ENCODE measurements around the gene MSH3.
"Not testable (repeated sequence)": the region's sequence is repeated elsewhere in the genome, so short reads cannot be mapped to it uniquely, and the experiment has no call there.

MSH3 gene

DNA sequence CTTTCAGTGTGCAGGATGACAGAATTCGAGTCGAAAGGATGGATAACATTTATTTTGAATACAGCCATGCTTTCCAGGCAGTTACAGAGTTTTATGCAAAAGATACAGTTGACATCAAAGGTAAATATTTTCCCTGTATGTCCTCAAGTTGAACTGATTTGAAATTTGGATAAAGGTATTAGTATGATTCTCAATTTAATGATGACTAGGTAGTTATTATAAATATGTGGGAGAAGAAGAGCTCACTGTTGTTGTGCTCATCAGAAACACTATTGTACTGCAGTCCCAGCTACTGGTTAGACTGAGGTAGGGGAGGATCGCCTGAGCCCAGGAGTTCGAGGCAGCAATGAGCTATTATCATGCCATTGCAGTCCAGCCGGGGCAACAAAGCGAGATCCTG is 71.0 kb downstream of the MSH3 start:
- H3K36me3 ChIP-seq (replicated peaks): peaks cover 5% of the 10 kb centered on the region
- DNase-seq (ENCODE audit: low spot score in 2 of 2): no peak
- no peaks in the 10 kb centered on the region for H3K4me1 ChIP-seq
- H3K27me3 ChIP-seq (ENCODE audit: low read depth): no peaks in the 10 kb centered on the region
- no peaks in the 10 kb centered on the region for H3K9me3 ChIP-seq
- H3K4me3 ChIP-seq: no peak overlapping the region
- in situ Hi-C loops (cut with MboI; ENCODE audit: low sequenced_read_pairs): no loop called here

DNA sequence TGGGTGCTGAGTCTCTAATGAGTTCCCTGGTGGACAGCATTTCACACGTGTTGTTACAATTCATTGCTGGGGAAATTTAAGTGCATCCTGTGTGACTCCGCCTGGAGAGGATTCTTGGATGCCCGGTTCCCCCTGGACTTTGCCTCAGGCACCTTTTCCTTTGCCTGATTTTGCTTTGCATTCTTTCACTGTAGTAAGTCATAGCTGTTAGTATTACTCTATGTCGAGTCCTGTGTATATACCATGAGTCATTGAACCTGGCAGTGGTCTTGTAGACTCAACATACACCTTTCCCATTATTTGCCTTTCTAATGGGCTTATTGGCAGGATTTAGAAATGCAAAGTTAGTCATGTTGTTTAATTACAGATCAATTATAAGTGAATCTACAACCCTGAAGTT is 82.3 kb downstream of the MSH3 start:
- Histone ChIP-seq H3K27me3 (ENCODE audit: low read depth) (no peaks in the 10 kb centered on the region), H3K4me3 (no peak overlapping the region), H3K4me1 (no peaks in the 10 kb centered on the region), H3K9me3 (no peaks in the 10 kb centered on the region), H3K36me3 (replicated peaks) (no peaks in the 10 kb centered on the region; the same call in 1 of the 2 replicates)
- no peak for DNase-seq (ENCODE audit: low spot score in 2 of 2)
- in situ Hi-C loops (cut with MboI; ENCODE audit: low sequenced_read_pairs): no loop called here

DNA sequence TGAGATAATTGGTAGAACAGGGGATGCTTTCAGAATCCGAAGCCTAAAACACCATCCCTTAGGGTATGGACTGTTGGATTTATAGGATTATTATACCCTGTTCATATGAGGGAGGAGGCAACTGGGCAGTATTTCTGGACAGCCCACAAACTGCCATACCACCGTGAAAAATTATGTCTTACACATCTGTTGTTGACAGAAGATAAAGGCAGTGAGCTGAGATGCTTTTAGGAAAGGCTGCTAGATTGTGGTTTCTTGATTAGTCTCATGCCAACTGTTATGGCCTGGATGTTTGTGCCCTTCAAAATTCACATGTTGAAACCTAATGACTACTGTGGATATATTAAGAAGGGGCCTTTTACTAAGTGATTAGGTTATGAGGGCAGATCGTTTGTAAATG is 84.0 kb downstream of the MSH3 start:
- H3K4me1 ChIP-seq: no peaks in the 10 kb centered on the region
- in situ Hi-C loops (cut with MboI; ENCODE audit: low sequenced_read_pairs): no loop called here
- no peak overlapping the region for H3K4me3 ChIP-seq
- no peaks in the 10 kb centered on the region for H3K27me3 ChIP-seq (ENCODE audit: low read depth)
- peaks cover 4% of the 10 kb centered on the region; the same call in 1 of the 2 replicates for H3K36me3 ChIP-seq (replicated peaks)
- no peaks in the 10 kb centered on the region for H3K9me3 ChIP-seq
- DNase-seq (ENCODE audit: low spot score in 2 of 2): no peak

DNA sequence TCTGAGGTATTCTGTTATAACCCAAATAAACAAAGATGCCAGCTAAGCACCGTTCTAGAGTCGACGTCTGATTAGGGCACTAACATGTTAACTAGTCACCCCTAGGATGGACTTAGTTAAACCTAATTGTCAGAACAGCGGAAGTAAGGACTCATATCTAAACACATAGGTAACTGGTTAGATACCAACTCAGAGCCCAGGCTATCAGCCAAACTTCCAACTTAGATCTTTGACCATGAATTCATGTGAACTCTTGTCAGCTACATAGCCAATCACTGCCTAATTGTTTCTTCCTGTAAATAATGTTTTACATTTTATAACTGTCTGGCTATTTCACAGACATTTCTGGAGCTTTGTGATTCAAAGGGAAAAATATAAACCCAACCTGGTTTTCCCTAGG is 84.6 kb downstream of the MSH3 start:
- no peak overlapping the region for H3K4me3 ChIP-seq
- no peaks in the 10 kb centered on the region for H3K4me1 ChIP-seq
- H3K9me3 ChIP-seq: no peaks in the 10 kb centered on the region
- no peak for DNase-seq (ENCODE audit: low spot score in 2 of 2)
- H3K36me3 ChIP-seq (replicated peaks): peaks cover 4% of the 10 kb centered on the region; the same call in 1 of the 2 replicates
- in situ Hi-C loops (cut with MboI; ENCODE audit: low sequenced_read_pairs): no loop called here
- no peaks in the 10 kb centered on the region for H3K27me3 ChIP-seq (ENCODE audit: low read depth)

DNA sequence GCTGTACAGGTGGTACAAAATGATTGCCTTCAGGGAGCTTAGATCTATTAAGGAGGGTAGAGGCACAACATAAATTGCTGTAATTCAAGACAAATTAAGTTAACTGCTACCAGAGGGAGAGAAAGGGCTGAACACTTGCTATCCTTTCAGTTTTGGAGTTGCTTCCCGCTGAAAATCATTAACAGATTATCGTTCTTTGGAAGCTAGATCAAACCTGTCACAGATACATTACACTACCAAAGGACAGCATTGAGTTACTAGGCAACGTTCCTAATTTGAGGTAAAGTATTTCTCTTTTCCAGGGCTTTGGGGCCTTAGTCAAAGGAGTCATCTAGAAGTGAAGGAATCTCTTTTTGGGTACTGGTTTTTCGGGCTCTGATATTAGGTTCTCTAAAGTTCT is 85.0 kb downstream of the MSH3 start:
- in situ Hi-C loops (cut with MboI; ENCODE audit: low sequenced_read_pairs): no loop called here
- peaks cover 7% of the 10 kb centered on the region; the same call in 1 of the 2 replicates for H3K36me3 ChIP-seq (replicated peaks)

DNA sequence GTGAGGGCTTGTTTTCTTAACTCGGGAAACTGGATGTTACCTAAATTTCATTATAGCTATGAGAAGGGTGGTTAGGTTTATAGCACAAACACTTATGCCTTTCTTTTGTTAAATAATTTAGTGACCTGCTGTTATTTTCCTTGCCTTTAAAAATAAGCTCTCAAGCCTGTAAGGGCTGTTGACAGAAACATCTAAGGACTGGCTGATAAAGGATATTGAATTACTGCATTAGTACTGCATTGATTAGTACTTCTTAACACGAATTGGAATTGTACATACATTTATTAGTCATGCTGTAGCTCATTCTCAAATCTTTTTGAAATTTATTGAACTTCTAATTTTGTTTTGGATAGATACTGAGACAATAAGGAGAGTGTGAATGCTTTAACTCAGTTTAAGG is 85.4 kb downstream of the MSH3 start:
- Histone ChIP-seq H3K4me1 (no peaks in the 10 kb centered on the region), H3K27me3 (ENCODE audit: low read depth) (no peaks in the 10 kb centered on the region), H3K9me3 (no peaks in the 10 kb centered on the region), H3K4me3 (no peak overlapping the region), H3K36me3 (replicated peaks) (peaks cover 7% of the 10 kb centered on the region; the same call in 1 of the 2 replicates)
- DNase-seq (ENCODE audit: low spot score in 2 of 2): no peak
- in situ Hi-C loops (cut with MboI; ENCODE audit: low sequenced_read_pairs): no loop called here

More for the DNA sequence above, 85.0 kb downstream of the MSH3 start:
- Histone ChIP-seq H3K4me1 (no peaks in the 10 kb centered on the region), H3K9me3 (no peaks in the 10 kb centered on the region), H3K4me3 (no peak overlapping the region), H3K27me3 (ENCODE audit: low read depth) (no peaks in the 10 kb centered on the region)
- no peak for DNase-seq (ENCODE audit: low spot score in 2 of 2)

DNA sequence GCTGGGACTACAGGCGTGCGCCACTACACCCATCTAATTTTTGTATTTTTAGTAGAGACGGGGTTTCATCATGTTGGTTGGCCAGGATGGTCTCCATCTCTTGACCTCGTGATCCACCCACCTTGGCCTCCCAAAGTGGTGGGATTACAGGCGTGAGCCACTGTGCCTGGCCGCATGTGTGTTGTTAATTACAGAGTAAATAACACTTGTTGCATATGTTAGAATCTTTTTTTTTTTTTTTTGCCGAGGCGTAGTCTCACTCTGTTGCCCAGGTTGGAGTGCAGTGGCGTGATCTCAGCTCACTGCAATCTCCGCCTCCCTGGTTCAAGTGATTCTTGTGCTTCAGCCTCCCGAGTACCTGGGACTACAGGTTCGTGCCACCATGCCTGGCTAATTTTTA is 86.0 kb downstream of the MSH3 start:
- DNase-seq (ENCODE audit: low spot score in 2 of 2); H3K4me1 ChIP-seq; in situ Hi-C loops (cut with MboI; ENCODE audit: low sequenced_read_pairs); H3K27me3 ChIP-seq (ENCODE audit: low read depth); H3K9me3 ChIP-seq; H3K36me3 ChIP-seq (replicated peaks); H3K4me3 ChIP-seq: not testable (repeated sequence)

DNA sequence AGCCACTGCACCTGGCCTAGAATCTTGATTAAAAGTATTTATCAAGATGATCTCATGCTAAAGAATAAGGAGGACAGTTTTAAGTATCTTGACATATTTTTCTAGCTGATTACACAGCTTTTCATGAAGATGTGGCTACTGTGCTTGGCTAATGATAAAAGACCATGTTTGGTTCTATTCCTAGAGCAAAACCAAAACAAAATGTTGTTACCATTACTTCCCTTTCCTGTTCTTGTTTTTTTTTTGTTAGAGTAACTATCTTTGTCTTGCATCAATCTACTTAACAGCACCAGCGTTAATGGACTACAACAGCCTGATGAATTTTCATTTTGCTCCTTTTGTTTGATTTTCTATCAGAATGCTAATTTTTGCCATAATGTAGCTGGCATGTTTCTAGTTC is 86.5 kb downstream of the MSH3 start:
- H3K4me1 ChIP-seq: no peaks in the 10 kb centered on the region
- no peaks in the 10 kb centered on the region for H3K27me3 ChIP-seq (ENCODE audit: low read depth)
- no peak overlapping the region for H3K4me3 ChIP-seq
- DNase-seq (ENCODE audit: low spot score in 2 of 2): no peak
- H3K9me3 ChIP-seq: no peaks in the 10 kb centered on the region
- H3K36me3 ChIP-seq (replicated peaks): peaks cover 10% of the 10 kb centered on the region; the same call in 1 of the 2 replicates
- in situ Hi-C loops (cut with MboI; ENCODE audit: low sequenced_read_pairs): no loop called here

DNA sequence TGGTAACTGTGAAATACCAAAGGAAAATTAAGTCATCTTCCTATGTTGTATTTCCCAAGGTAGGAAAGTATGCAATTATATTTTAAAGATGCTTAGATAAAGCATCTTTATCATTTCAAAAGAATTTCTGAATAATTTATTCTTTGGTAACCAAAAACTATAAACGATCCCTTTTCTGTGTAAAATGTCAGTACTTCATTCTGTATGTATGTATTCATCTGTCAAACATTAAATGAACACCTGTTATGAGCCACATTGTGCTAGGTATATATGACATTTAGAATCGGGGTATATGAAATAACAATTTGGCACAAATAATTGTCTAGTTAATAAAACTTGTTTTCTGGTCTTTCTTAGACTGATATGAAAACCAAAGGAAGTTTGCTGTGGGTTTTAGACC is 89.7 kb downstream of the MSH3 start:
- DNase-seq (ENCODE audit: low spot score in 2 of 2): no peak
- Histone ChIP-seq H3K36me3 (replicated peaks) (peaks cover 10% of the 10 kb centered on the region; the same call in 1 of the 2 replicates), H3K4me1 (peaks cover 16% of the 10 kb centered on the region)

DNA sequence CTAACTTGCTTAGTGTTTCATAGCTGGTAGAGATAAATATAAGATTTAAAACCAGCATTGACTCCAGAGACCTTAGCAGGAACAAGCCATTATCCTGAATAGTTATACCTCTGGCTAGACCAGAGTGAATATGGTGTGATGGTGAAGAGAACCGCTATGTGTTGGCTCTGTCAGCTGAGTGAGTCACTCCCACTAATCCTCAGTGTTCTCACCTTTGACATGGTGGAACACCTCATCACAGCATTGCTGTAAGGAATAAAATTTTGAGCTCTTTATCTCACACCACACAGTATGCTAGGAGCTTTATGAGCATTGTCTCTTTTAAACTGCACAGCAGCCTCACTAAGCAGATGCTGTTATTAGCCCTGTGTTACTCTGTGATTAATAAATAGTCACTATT is 91.0 kb downstream of the MSH3 start:
- no peaks in the 10 kb centered on the region for H3K9me3 ChIP-seq
- H3K27me3 ChIP-seq (ENCODE audit: low read depth): no peaks in the 10 kb centered on the region
- H3K36me3 ChIP-seq (replicated peaks): peaks cover 10% of the 10 kb centered on the region; the same call in 1 of the 2 replicates
- peaks cover 16% of the 10 kb centered on the region for H3K4me1 ChIP-seq
- no peak for DNase-seq (ENCODE audit: low spot score in 2 of 2)
- no peak overlapping the region for H3K4me3 ChIP-seq
- in situ Hi-C loops (cut with MboI; ENCODE audit: low sequenced_read_pairs): no loop called here

More for the DNA sequence above, 89.7 kb downstream of the MSH3 start:
- in situ Hi-C loops (cut with MboI; ENCODE audit: low sequenced_read_pairs): no loop called here
- no peaks in the 10 kb centered on the region for H3K27me3 ChIP-seq (ENCODE audit: low read depth)
- H3K4me3 ChIP-seq: no peak overlapping the region
- H3K9me3 ChIP-seq: no peaks in the 10 kb centered on the region

DNA sequence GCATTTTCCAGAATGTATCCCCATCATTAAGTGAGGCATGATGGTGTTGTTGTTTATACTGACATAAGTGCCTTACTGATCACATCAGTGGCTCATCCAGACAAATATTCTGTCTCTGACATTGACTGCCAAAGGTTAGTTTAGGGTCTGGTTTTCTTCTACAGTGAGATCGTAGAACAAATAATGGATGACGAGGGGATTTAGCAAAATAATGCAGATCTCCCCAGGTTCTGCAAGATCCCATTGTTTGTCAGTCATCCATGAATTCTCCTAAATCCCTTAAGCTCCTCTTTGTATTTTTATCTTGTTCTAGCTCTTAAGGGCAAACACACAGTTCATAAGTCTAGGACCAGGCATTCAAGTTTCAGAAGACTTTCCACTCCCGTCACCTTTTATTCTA is 93.5 kb downstream of the MSH3 start:
- no peaks in the 10 kb centered on the region for H3K27me3 ChIP-seq (ENCODE audit: low read depth)
- H3K9me3 ChIP-seq: no peaks in the 10 kb centered on the region
- 0 out of 2 replicates have a peak, but pooled peaks cover 7% of the 10 kb centered on the region for H3K36me3 ChIP-seq (replicated peaks)
- DNase-seq (ENCODE audit: low spot score in 2 of 2): peak; percentile 36 to 99
- H3K4me3 ChIP-seq: no peak overlapping the region
- in situ Hi-C loops (cut with MboI; ENCODE audit: low sequenced_read_pairs): no loop called here
- peaks cover 17% of the 10 kb centered on the region for H3K4me1 ChIP-seq

DNA sequence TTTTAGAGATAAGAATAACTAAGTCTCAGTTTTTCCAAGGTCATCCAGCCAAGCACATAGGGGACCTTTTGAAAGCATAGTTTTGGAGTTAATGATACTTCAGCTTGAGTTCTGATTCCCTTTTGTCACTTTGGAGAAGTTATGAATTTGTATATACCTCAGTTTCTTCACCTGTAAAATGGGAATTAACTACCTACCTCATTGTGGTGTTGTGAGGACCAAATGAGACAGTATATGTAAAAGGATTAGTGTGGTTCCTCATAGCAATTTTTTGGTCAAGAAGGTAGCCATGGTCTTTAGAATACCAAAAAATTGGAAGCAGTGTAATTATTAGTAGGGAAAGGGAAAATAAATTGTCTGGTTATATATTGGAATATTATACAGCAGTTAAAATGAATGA is 98.0 kb downstream of the MSH3 start:
- no peaks in the 10 kb centered on the region for H3K36me3 ChIP-seq (replicated peaks)
- H3K9me3 ChIP-seq: no peaks in the 10 kb centered on the region
- H3K4me1 ChIP-seq: peaks cover 38% of the 10 kb centered on the region
- H3K27me3 ChIP-seq (ENCODE audit: low read depth): no peaks in the 10 kb centered on the region
- in situ Hi-C loops (cut with MboI; ENCODE audit: low sequenced_read_pairs): no loop called here
- no peak for DNase-seq (ENCODE audit: low spot score in 2 of 2)
- no peak overlapping the region for H3K4me3 ChIP-seq

DNA sequence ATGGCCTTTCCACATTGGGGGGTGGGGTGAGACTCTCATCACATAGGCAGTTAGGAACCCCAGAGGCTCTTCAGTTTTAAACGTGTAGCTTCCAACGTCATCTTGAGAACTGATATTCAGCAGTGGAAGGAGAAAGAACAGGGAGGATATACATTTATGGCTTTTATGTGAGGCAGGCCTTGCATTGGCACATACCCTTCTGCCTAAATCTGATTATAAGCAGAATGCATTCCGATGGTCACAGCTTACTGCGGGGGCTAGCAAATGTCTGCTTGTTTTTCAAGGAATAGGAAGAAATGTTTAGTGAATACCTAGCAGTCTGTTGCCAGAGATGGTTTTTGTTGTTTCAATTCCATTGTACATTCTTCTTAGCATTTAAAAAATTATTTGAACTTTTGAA is 99.3 kb downstream of the MSH3 start:
- Histone ChIP-seq H3K4me1 (peaks cover 28% of the 10 kb centered on the region), H3K36me3 (replicated peaks) (no peaks in the 10 kb centered on the region), H3K4me3 (no peak overlapping the region), H3K27me3 (ENCODE audit: low read depth) (no peaks in the 10 kb centered on the region), H3K9me3 (no peaks in the 10 kb centered on the region)
- in situ Hi-C loops (cut with MboI; ENCODE audit: low sequenced_read_pairs): no loop called here
- no peak for DNase-seq (ENCODE audit: low spot score in 2 of 2)

DNA sequence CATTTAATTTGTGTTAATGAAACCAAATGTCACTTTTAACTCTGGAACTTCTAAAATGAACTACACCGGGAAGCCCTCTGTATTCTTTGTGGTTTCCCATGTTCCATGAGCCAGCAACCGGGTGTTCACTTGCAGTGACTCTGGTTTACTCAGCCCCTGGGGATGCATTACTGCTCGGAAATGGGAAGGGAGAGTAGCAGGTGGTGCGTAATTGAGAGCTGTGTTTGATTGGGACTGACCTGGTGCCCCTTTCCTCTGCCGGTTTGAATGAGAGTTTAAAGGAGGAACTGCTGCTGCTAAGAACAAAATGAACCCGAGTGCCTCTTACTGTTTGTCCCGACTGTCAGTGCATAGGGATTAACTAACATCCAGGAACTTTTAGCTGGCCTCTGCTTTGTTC is 100.4 kb downstream of the MSH3 start:
- no peaks in the 10 kb centered on the region for H3K27me3 ChIP-seq (ENCODE audit: low read depth)
- H3K4me1 ChIP-seq: peaks cover 28% of the 10 kb centered on the region
- H3K4me3 ChIP-seq: no peak overlapping the region
- peak in 1 of 2 experiments; percentile 18 for DNase-seq (ENCODE audit: low spot score in 2 of 2)
- in situ Hi-C loops (cut with MboI; ENCODE audit: low sequenced_read_pairs): no loop called here
- H3K36me3 ChIP-seq (replicated peaks): no peaks in the 10 kb centered on the region
- no peaks in the 10 kb centered on the region for H3K9me3 ChIP-seq

DNA sequence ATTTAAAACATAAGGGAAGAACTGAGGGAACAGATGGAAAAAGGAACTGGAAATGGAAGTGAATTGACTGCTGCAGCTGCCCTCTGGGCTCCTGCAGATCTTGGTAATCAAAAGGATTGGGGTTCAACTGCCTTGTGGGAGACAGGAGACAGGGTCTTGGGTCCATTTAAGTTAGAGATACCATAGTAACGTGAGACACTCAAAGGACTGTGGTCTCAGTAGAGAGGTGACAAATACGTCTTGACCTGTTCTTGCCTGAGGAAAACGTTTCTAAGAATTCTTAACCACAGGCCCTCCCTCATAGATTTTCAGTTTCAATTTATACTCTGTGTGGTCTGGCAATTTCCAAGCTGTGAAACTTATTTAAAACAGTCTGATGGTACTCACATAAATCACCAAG is 101.2 kb downstream of the MSH3 start:
- no peaks in the 10 kb centered on the region for H3K36me3 ChIP-seq (replicated peaks)
- H3K4me1 ChIP-seq: peaks cover 28% of the 10 kb centered on the region
- in situ Hi-C loops (cut with MboI; ENCODE audit: low sequenced_read_pairs): no loop called here
- H3K4me3 ChIP-seq: no peak overlapping the region
- H3K9me3 ChIP-seq: no peaks in the 10 kb centered on the region
- H3K27me3 ChIP-seq (ENCODE audit: low read depth): no peaks in the 10 kb centered on the region
- DNase-seq (ENCODE audit: low spot score in 2 of 2): no peak
